Glutamatergic neuron (in vitro differentiated cells): Measurements from ENCODE around the gene ADK. TPM values are rescaled to one million over a fixed set of nuclear protein-coding genes. Genes with fewer than 3 reads are reported as not detected.
"Not testable (repeated sequence)": the region's sequence is repeated elsewhere in the genome, so short reads cannot be mapped to it uniquely, and the experiment has no call there.

ENCODE experiments used
- DNase-seq: peaks from one replicate; pipeline ENCODE4 v3.0.0; 2022
- H3K27ac Mint-ChIP-seq: one replicate; pipeline ENCODE4 v1.8.0; 2020; ENCODE audit warnings: mild to moderate bottlenecking, mixed read lengths, inconsistent platforms; ENCODE audit not compliant: unreplicated experiment
- H3K27me3 Mint-ChIP-seq: one replicate; pipeline ENCODE4 v1.8.0; 2020; ENCODE audit warnings: mild to moderate bottlenecking, moderate library complexity, mixed read lengths, inconsistent platforms; ENCODE audit not compliant: unreplicated experiment
- H3K36me3 Mint-ChIP-seq: one replicate; pipeline ENCODE4 v1.8.0; 2020; ENCODE audit warnings: mild to moderate bottlenecking, mixed read lengths, inconsistent platforms; ENCODE audit not compliant: unreplicated experiment
- H3K4me1 Mint-ChIP-seq: one replicate; pipeline ENCODE4 v1.8.0; 2020; ENCODE audit warnings: mild to moderate bottlenecking, low read depth, mixed read lengths, inconsistent platforms; ENCODE audit not compliant: unreplicated experiment
- H3K4me3 Mint-ChIP-seq: one replicate; pipeline ENCODE4 v1.8.0; 2020; ENCODE audit warnings: mild to moderate bottlenecking, mixed read lengths, inconsistent platforms; ENCODE audit not compliant: unreplicated experiment
- H3K9me3 Mint-ChIP-seq: one replicate; pipeline ENCODE4 v1.8.0; 2020; ENCODE audit warnings: mild to moderate bottlenecking, moderate library complexity, mixed read lengths, inconsistent platforms; ENCODE audit not compliant: unreplicated experiment
- CTCF ChIP-seq: fragments of 200-600 bp; sonication (generic); IDR thresholded peaks from one replicate; pipeline ENCODE4 v1.5.0; 2021; ENCODE audit not compliant: partially characterized antibody, unreplicated experiment
- total RNA-seq: library from RNA; stranded (reverse); fragmentation: NEBNext Ultra II Directional; extraction: Animal tissue kit (Norgen Biotek cat#: 25700); gene quantifications from one replicate; pipeline ENCODE4 v1.2.1, GENCODE V29; 2021; ENCODE audit not compliant: unreplicated experiment

The ADK gene
- total RNA-seq, 1 donor from 2014 or later, result 16.4 TPM

- Mint-ChIP-seq H3K36me3 (no peaks in the 10 kb centered on the region), H3K4me1 (no peaks in the 10 kb centered on the region), H3K27me3 (peaks cover 2% of the 10 kb centered on the region), H3K4me3 (no peak overlapping the region), H3K9me3 (no peaks in the 10 kb centered on the region), H3K27ac (no peak overlapping the region)
- DNase-seq, result no peak
- TF ChIP-seq CTCF, result no peak
Measured at GRCh38 chr10:74178042-74178791, 27.2 kb downstream of the ADK start.

- Mint-ChIP-seq H3K27me3 (peaks cover 2% of the 10 kb centered on the region), H3K27ac (no peak overlapping the region)
- no peak for DNase-seq
Measured at GRCh38 chr10:74179111-74179710, 28.2 kb downstream of the ADK start.

GRCh38 chr10:74186678-74187077, 35.7 kb downstream of the ADK start:
- H3K9me3 Mint-ChIP-seq, result no peaks in the 10 kb centered on the region
- DNase-seq, result no peak
- H3K36me3 Mint-ChIP-seq, result no peaks in the 10 kb centered on the region
- no peak overlapping the region for H3K4me3 Mint-ChIP-seq
- no peaks in the 10 kb centered on the region for H3K4me1 Mint-ChIP-seq
- H3K27ac Mint-ChIP-seq, result no peak overlapping the region
- H3K27me3 Mint-ChIP-seq, result peaks cover 2% of the 10 kb centered on the region
- TF ChIP-seq CTCF, result no peak

More at GRCh38 chr10:74179111-74179710, 28.2 kb downstream of the ADK start:
- H3K36me3 Mint-ChIP-seq, result no peaks in the 10 kb centered on the region
- no peak overlapping the region for H3K4me3 Mint-ChIP-seq
- TF ChIP-seq CTCF, result no peak
- no peaks in the 10 kb centered on the region for H3K9me3 Mint-ChIP-seq
- H3K4me1 Mint-ChIP-seq, result no peaks in the 10 kb centered on the region

- H3K4me1 Mint-ChIP-seq, result no peaks in the 10 kb centered on the region
- no peak for DNase-seq
- no peak for TF ChIP-seq CTCF
- no peak overlapping the region for H3K27ac Mint-ChIP-seq
- H3K9me3 Mint-ChIP-seq, result no peaks in the 10 kb centered on the region
- no peaks in the 10 kb centered on the region for H3K36me3 Mint-ChIP-seq
- H3K4me3 Mint-ChIP-seq, result no peak overlapping the region
- H3K27me3 Mint-ChIP-seq, result peaks cover 2% of the 10 kb centered on the region
Measured at GRCh38 chr10:74187237-74187636, 36.2 kb downstream of the ADK start.

GRCh38 chr10:74188617-74189016, 37.6 kb downstream of the ADK start:
- not testable (repeated sequence) for H3K36me3 Mint-ChIP-seq, H3K4me1 Mint-ChIP-seq, H3K27me3 Mint-ChIP-seq, H3K4me3 Mint-ChIP-seq, H3K27ac Mint-ChIP-seq, DNase-seq, H3K9me3 Mint-ChIP-seq
